ENCODE data around the gene KNSTRN.

DNA sequence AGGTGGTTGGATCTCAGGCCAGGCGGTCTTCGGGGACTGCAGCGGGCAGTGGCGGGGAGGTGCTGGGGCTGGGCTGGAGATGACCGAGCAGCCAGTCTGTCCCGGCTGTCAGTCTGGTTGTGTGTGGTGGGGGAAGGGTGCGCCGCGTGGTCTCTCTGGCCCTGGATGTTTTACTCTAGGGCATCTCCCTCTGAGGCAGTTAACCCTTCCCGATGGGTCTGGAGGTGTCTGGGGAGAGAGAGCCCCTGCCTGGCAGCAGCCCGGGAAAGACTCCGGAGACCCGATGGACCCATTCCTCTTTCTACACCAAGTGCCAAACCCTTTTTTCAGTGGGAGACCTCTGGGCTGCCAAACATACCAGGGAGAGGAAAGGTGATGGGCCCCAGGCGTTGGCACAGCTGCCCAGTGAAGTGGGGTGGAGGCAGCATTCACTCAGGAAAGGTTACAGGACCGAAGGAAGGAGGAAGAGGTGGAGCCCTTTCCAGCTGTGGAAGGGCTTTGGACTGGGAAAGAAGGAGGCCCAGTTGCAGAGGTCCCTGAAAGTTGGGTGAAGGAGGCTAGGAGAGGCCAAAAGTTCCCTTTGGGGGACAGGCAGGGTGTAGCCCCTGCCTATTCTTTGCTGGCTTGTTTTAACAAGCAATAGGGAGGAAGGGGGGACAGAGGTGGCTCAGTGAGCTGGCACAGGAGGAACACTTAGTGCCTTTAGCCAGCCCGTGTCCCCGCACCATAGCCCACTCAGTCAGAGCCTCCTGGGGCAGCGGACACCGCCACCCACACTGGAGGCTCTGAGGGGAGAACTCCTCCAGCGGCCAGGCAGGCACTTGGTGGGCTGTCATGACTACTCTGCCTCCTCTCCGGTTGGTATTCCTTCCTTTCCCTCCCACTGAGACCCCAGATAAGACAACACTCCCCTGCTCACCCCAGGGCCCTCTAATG is 55.5 kb downstream of the KNSTRN start:
- TF ChIP-seq EZH2 (IDR thresholded peaks at IDR 0.05; ENCODE audit: low read depth): no peak
- TF ChIP-seq, protein P1, sequence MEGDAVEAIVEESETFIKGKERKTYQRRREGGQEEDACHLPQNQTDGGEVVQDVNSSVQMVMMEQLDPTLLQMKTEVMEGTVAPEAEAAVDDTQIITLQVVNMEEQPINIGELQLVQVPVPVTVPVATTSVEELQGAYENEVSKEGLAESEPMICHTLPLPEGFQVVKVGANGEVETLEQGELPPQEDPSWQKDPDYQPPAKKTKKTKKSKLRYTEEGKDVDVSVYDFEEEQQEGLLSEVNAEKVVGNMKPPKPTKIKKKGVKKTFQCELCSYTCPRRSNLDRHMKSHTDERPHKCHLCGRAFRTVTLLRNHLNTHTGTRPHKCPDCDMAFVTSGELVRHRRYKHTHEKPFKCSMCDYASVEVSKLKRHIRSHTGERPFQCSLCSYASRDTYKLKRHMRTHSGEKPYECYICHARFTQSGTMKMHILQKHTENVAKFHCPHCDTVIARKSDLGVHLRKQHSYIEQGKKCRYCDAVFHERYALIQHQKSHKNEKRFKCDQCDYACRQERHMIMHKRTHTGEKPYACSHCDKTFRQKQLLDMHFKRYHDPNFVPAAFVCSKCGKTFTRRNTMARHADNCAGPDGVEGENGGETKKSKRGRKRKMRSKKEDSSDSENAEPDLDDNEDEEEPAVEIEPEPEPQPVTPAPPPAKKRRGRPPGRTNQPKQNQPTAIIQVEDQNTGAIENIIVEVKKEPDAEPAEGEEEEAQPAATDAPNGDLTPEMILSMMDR (conservative IDR thresholded peaks at IDR 0.05): no peak
